ENCODE measurements around the gene FOXD2.

The FOXD2 gene

DNA sequence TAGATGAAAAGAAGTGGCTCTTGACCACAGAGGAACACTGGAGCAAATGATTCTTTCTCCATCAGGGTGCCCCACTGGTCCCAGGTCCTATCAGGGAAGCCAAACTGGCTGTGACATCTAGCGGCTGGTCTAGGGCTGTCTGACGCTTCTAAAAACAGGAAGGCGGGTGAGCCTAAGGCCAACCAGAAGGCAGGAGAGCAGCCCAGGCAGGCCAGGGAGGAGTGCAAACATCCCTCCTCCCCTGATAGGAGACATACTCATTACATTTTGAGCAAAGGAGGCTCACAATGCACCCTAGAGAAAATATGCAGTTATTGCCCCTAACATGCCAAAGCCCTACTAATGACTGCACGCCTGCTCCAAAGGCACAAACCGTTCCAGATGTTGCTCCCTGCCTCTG is 32.1 kb upstream of the FOXD2 start:
- no peak overlapping the region for H4K91ac ChIP-seq (ENCODE audit: low read depth, low read length, poor library complexity)
- H3K4me2 ChIP-seq (ENCODE audit: insufficient read depth, low read length, poor library complexity, severe bottlenecking) = no peak overlapping the region
- no peak overlapping the region for H3K23ac ChIP-seq (ENCODE audit: low read depth, low read length, poor library complexity)
- H3K4ac ChIP-seq (ENCODE audit: low read length) = no peak overlapping the region
- H3K4me1 ChIP-seq (ENCODE audit: control insufficient read depth in 2 of 2, insufficient read depth in 1 of 2, low read depth in 1 of 2, low read length in 2 of 2) = no peaks in the 10 kb centered on the region
- no peak overlapping the region for H2BK15ac ChIP-seq (ENCODE audit: low read length)
- H3K9me3 ChIP-seq (replicated peaks in 1 of 2; ENCODE audit: control insufficient read depth in 2 of 2, insufficient read depth in 1 of 2, low read depth in 1 of 2, low read length in 2 of 2) = no peaks in the 10 kb centered on the region
- no peak overlapping the region for H2BK120ac ChIP-seq (ENCODE audit: low read depth, low read length)
- no peaks in the 10 kb centered on the region for H3K79me1 ChIP-seq (ENCODE audit: low read depth, low read length)
- no peak overlapping the region for H3K18ac ChIP-seq (ENCODE audit: low read length)
- H3K27me3 ChIP-seq (ENCODE audit: control insufficient read depth in 3 of 3, insufficient read depth in 3 of 3, low read depth in 1 of 3, low read length in 3 of 3) = peaks cover 0 to 74% (median 0%) of the 10 kb centered on the region in 3 experiments
- no peak overlapping the region for H3K27ac ChIP-seq (replicated peaks; ENCODE audit: low read length)
- no peak overlapping the region for H3K9ac ChIP-seq (ENCODE audit: low read depth, low read length, poor library complexity)
- H3K14ac ChIP-seq (ENCODE audit: low read length) = no peak overlapping the region
- H4K8ac ChIP-seq (ENCODE audit: low read depth, low read length) = no peak overlapping the region
- no peak overlapping the region for H3K4me3 ChIP-seq (ENCODE audit: low read length in 2 of 2)
- H3K36me3 ChIP-seq (replicated peaks in 1 of 2; ENCODE audit: control insufficient read depth in 2 of 2, insufficient read depth in 2 of 2, low read length in 2 of 2) = no peaks in the 10 kb centered on the region
- no peak overlapping the region for H2AFZ ChIP-seq (ENCODE audit: low read length)
- no peak overlapping the region for H2BK12ac ChIP-seq (ENCODE audit: low read length)
- WGBS, 2 donors (ENCODE audit: extremely low coverage in 2 of 2, insufficient read length in 2 of 2, insufficient replicate concordance in 1 of 2) = no CpG with 5 or more reads among the region's 5 CpGs
- H2BK5ac ChIP-seq (ENCODE audit: low read length) = no peak overlapping the region
- H2AK5ac ChIP-seq (ENCODE audit: low read depth, low read length) = no peak overlapping the region
- no peak for DNase-seq (ENCODE audit: low spot score)

- Histone ChIP-seq H3K79me1 (ENCODE audit: low read depth, low read length) (no peaks in the 10 kb centered on the region), H3K14ac (ENCODE audit: low read length) (no peak overlapping the region), H2BK12ac (ENCODE audit: low read length) (no peak overlapping the region), H3K18ac (ENCODE audit: low read length) (no peak overlapping the region), H3K23ac (ENCODE audit: low read depth, low read length, poor library complexity) (no peak overlapping the region), H2BK5ac (ENCODE audit: low read length) (no peak overlapping the region), H2BK120ac (ENCODE audit: low read depth, low read length) (no peak overlapping the region), H3K9ac (ENCODE audit: low read depth, low read length, poor library complexity) (no peak overlapping the region), H3K4me2 (ENCODE audit: insufficient read depth, low read length, poor library complexity, severe bottlenecking) (no peak overlapping the region), H2AFZ (ENCODE audit: low read length) (no peak overlapping the region), H3K9me3 (replicated peaks in 1 of 2; ENCODE audit: control insufficient read depth in 2 of 2, insufficient read depth in 1 of 2, low read depth in 1 of 2, low read length in 2 of 2) (no peaks in the 10 kb centered on the region), H2BK15ac (ENCODE audit: low read length) (no peak overlapping the region), H3K27me3 (ENCODE audit: control insufficient read depth in 3 of 3, insufficient read depth in 3 of 3, low read depth in 1 of 3, low read length in 3 of 3) (peaks cover 0 to 73% (median 0%) of the 10 kb centered on the region in 3 experiments), H3K4me3 (ENCODE audit: low read length in 2 of 2) (no peak overlapping the region), H3K4ac (ENCODE audit: low read length) (no peak overlapping the region), H4K91ac (ENCODE audit: low read depth, low read length, poor library complexity) (no peak overlapping the region), H2AK5ac (ENCODE audit: low read depth, low read length) (no peak overlapping the region), H3K4me1 (ENCODE audit: control insufficient read depth in 2 of 2, insufficient read depth in 1 of 2, low read depth in 1 of 2, low read length in 2 of 2) (peaks cover 0 to under 1% of the 10 kb centered on the region in 2 donors), H4K8ac (ENCODE audit: low read depth, low read length) (no peak overlapping the region), H3K27ac (replicated peaks; ENCODE audit: low read length) (no peak overlapping the region), H3K36me3 (replicated peaks in 1 of 2; ENCODE audit: control insufficient read depth in 2 of 2, insufficient read depth in 2 of 2, low read length in 2 of 2) (no peaks in the 10 kb centered on the region)
- DNase-seq (ENCODE audit: low spot score) = no peak
- no CpG with 5 or more reads among the region's 5 CpGs for WGBS, 2 donors (ENCODE audit: extremely low coverage in 2 of 2, insufficient read length in 2 of 2, insufficient replicate concordance in 1 of 2)
These were observed 30.9 kb upstream of the FOXD2 start for GRCh38 chr1:47406966-47407365.

DNA sequence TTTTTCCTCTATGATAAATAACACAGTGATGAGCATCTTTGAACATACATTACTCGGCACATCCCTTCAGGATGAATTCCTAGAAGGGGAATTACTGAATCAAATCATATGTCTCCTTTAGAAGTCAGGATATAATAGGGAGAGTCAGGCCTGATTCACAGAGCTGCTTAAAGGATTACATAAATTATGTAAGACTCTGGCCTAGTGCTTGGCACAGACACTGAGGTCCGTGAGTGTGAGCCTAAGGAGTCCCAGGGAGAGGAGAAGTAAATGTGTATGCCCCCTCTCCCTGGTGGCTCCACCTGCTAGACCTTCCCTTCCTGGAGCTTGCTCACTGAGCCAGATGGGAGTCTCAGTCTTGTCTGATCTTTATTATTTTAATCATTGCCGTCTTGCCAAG is 30.4 kb upstream of the FOXD2 start:
- Histone ChIP-seq H3K4ac (ENCODE audit: low read length) (no peak overlapping the region), H3K79me1 (ENCODE audit: low read depth, low read length) (no peaks in the 10 kb centered on the region), H2BK5ac (ENCODE audit: low read length) (no peak overlapping the region), H3K27ac (replicated peaks; ENCODE audit: low read length) (no peak overlapping the region), H4K8ac (ENCODE audit: low read depth, low read length) (no peak overlapping the region), H2BK15ac (ENCODE audit: low read length) (no peak overlapping the region), H2AK5ac (ENCODE audit: low read depth, low read length) (no peak overlapping the region), H2BK12ac (ENCODE audit: low read length) (no peak overlapping the region), H2BK120ac (ENCODE audit: low read depth, low read length) (no peak overlapping the region), H3K27me3 (ENCODE audit: control insufficient read depth in 3 of 3, insufficient read depth in 3 of 3, low read depth in 1 of 3, low read length in 3 of 3) (peaks cover 0 to 73% (median 0%) of the 10 kb centered on the region in 3 experiments), H3K14ac (ENCODE audit: low read length) (no peak overlapping the region), H4K91ac (ENCODE audit: low read depth, low read length, poor library complexity) (no peak overlapping the region), H3K36me3 (replicated peaks in 1 of 2; ENCODE audit: control insufficient read depth in 2 of 2, insufficient read depth in 2 of 2, low read length in 2 of 2) (no peaks in the 10 kb centered on the region), H3K4me1 (ENCODE audit: control insufficient read depth in 2 of 2, insufficient read depth in 1 of 2, low read depth in 1 of 2, low read length in 2 of 2) (peaks cover 0 to 4% of the 10 kb centered on the region in 2 donors), H3K23ac (ENCODE audit: low read depth, low read length, poor library complexity) (no peak overlapping the region), H3K18ac (ENCODE audit: low read length) (no peak overlapping the region), H3K9ac (ENCODE audit: low read depth, low read length, poor library complexity) (no peak overlapping the region), H3K4me3 (ENCODE audit: low read length in 2 of 2) (no peak overlapping the region), H3K9me3 (replicated peaks in 1 of 2; ENCODE audit: control insufficient read depth in 2 of 2, insufficient read depth in 1 of 2, low read depth in 1 of 2, low read length in 2 of 2) (no peaks in the 10 kb centered on the region), H3K4me2 (ENCODE audit: insufficient read depth, low read length, poor library complexity, severe bottlenecking) (no peak overlapping the region), H2AFZ (ENCODE audit: low read length) (no peak overlapping the region)
- WGBS, 2 donors (ENCODE audit: extremely low coverage in 2 of 2, insufficient read length in 2 of 2, insufficient replicate concordance in 1 of 2) = no CpG with 5 or more reads among the region's 3 CpGs
- no peak for DNase-seq (ENCODE audit: low spot score)

DNA sequence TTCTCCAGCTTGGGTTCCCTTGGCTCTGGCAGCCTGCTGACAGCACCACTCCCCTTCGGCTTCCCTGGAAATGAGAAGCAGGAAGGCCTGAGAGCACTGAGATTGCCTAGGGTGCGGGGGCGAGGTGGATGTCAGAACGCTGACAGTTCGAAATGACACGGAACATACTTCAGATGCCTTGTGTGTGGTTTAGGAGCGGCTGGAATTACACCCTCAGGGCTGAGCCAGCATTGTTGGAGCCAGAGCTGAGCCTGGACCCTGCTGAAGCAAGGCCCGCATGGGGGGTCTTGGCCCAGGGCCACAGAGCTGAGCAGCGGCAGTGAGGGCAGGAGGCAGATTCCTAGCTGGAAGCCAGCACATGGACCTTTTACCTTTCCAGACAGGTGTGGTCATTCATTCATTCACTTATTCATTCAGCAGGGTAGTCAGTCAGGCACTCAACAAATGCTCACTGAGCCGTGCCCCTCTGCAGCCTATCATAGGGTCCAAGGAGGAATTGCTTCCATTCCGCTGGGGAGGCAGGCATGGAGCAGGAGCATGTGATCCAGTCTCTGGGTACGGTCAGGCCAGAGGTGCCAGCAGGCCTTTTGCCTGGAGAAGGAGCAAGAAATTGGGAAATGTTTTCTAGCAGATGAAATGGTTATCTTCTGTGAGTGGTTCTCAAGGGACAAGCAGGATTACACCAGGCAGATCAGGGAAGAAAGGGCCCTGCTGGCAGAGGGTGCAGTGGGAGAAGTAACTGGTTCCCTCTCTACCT is 28.4 kb upstream of the FOXD2 start:
- no peak overlapping the region for H3K9ac ChIP-seq (ENCODE audit: low read depth, low read length, poor library complexity)
- H3K27me3 ChIP-seq (ENCODE audit: control insufficient read depth in 3 of 3, insufficient read depth in 3 of 3, low read depth in 1 of 3, low read length in 3 of 3) = peaks cover 0 to 81% (median 7%) of the 10 kb centered on the region in 3 experiments
- H4K91ac ChIP-seq (ENCODE audit: low read depth, low read length, poor library complexity) = no peak overlapping the region
- no peak for DNase-seq (ENCODE audit: low spot score)
- H3K9me3 ChIP-seq (replicated peaks in 1 of 2; ENCODE audit: control insufficient read depth in 2 of 2, insufficient read depth in 1 of 2, low read depth in 1 of 2, low read length in 2 of 2) = no peaks in the 10 kb centered on the region
- H2BK5ac ChIP-seq (ENCODE audit: low read length) = peak overlapping the region; percentile 18
- no peak overlapping the region for H2BK12ac ChIP-seq (ENCODE audit: low read length)
- H3K18ac ChIP-seq (ENCODE audit: low read length) = peak overlapping the region; percentile 21
- H3K4me3 ChIP-seq (ENCODE audit: low read length in 2 of 2) = no peak overlapping the region
- peaks cover 0 to 8% of the 10 kb centered on the region in 2 donors for H3K4me1 ChIP-seq (ENCODE audit: control insufficient read depth in 2 of 2, insufficient read depth in 1 of 2, low read depth in 1 of 2, low read length in 2 of 2)
- no peak overlapping the region for H2BK120ac ChIP-seq (ENCODE audit: low read depth, low read length)
- no peak overlapping the region for H3K4ac ChIP-seq (ENCODE audit: low read length)
- no peak overlapping the region for H4K8ac ChIP-seq (ENCODE audit: low read depth, low read length)
- no peak overlapping the region for H2AFZ ChIP-seq (ENCODE audit: low read length)
- H3K36me3 ChIP-seq (replicated peaks in 1 of 2; ENCODE audit: control insufficient read depth in 2 of 2, insufficient read depth in 2 of 2, low read length in 2 of 2) = no peaks in the 10 kb centered on the region
- no CpG with 5 or more reads among the region's 12 CpGs for WGBS, 2 donors (ENCODE audit: extremely low coverage in 2 of 2, insufficient read length in 2 of 2, insufficient replicate concordance in 1 of 2)
- H3K27ac ChIP-seq (replicated peaks; ENCODE audit: low read length) = no peak overlapping the region
- peak overlapping the region; percentile 31 for H3K23ac ChIP-seq (ENCODE audit: low read depth, low read length, poor library complexity)
- H2AK5ac ChIP-seq (ENCODE audit: low read depth, low read length) = no peak overlapping the region
- no peak overlapping the region for H2BK15ac ChIP-seq (ENCODE audit: low read length)
- H3K4me2 ChIP-seq (ENCODE audit: insufficient read depth, low read length, poor library complexity, severe bottlenecking) = no peak overlapping the region
- H3K79me1 ChIP-seq (ENCODE audit: low read depth, low read length) = no peaks in the 10 kb centered on the region
- no peak overlapping the region for H3K14ac ChIP-seq (ENCODE audit: low read length)

Measured in neuronal stem cell (in vitro differentiated cells).